ENCODE measurements around the gene UCN. TPM values are rescaled to one million over a fixed set of nuclear protein-coding genes. Genes with fewer than 3 reads are reported as not detected.

Gene UCN
- total RNA-seq, 1 experiment from 2014 or later = 7.9 TPM

DNA sequence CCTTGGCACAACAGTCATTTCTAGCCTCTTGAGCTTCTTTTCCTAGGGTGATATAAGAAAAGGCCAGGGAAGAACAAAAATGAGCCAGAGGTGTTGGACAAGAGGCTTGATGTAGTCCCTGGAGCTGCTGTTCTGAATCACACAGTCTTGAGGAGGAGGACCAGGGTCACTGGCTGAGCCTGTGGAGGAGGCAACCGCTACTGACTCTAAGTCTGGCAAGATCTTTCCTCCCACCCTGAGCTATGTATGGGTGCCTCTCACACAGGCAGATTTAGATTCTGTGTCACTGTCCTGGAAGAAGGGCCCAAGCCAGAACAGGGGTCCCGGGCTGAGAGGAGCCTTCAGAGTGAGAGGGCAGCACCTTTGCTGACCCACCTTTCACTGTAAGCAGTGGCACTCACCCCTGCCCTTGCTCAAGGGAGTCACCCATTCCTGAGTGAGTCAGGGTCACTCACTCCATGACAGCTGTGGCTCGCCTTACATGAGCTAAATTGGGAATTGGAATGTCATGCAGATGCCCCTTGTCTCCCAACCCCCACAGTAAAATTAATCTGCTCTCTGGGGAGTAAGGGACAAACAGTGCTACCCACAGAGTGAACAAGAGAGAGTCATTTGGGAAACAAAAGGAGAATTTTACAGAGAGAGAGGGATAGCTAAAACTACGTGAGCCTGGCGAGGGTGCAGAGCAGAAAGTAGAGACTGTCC is 26.2 kb downstream of the UCN start, which contains the start of gene TRIM54:
Gene TRIM54, plus strand, starts transcription at position 575 of the 705 bp plus-strand sequence. CDS start 303 bp downstream, outside the sequence.
- H3K9me3 Mint-ChIP-seq (ENCODE audit: unreplicated experiment) = no peaks in the 10 kb centered on the region
- no peak within 1 kb of the TSS for H3K27ac Mint-ChIP-seq (ENCODE audit: low read depth, unreplicated experiment)
- H3K27me3 Mint-ChIP-seq (ENCODE audit: insufficient read depth, unreplicated experiment) = peaks cover 16% of the 10 kb centered on the region
- DNase-seq (ENCODE audit: unreplicated experiment) = no peak
- peaks cover 12% of the 10 kb centered on the region for H3K4me1 Mint-ChIP-seq (ENCODE audit: insufficient read depth, unreplicated experiment)
- CTCF ChIA-PET = interaction anchor here (0.6 to 7.2 kb wide), 17 partner anchors 9 to 320 kb away, joined by 3 to 96 read pairs (median 3); partner anchors contain the start of gene SLC30A3
- BruUV-seq (replicated peaks) = no TSS peak
- H3K4me3 Mint-ChIP-seq (ENCODE audit: unreplicated experiment) = no peak within 1 kb of the TSS
- TF ChIP-seq, protein P1, sequence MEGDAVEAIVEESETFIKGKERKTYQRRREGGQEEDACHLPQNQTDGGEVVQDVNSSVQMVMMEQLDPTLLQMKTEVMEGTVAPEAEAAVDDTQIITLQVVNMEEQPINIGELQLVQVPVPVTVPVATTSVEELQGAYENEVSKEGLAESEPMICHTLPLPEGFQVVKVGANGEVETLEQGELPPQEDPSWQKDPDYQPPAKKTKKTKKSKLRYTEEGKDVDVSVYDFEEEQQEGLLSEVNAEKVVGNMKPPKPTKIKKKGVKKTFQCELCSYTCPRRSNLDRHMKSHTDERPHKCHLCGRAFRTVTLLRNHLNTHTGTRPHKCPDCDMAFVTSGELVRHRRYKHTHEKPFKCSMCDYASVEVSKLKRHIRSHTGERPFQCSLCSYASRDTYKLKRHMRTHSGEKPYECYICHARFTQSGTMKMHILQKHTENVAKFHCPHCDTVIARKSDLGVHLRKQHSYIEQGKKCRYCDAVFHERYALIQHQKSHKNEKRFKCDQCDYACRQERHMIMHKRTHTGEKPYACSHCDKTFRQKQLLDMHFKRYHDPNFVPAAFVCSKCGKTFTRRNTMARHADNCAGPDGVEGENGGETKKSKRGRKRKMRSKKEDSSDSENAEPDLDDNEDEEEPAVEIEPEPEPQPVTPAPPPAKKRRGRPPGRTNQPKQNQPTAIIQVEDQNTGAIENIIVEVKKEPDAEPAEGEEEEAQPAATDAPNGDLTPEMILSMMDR (IDR thresholded peaks at IDR 0.05; ENCODE audit: unreplicated experiment) = no peak
- intact Hi-C loops (cut with micrococcal nuclease) = loop anchor here (10.0 kb wide), 1 partner anchor 67 kb away; the partner anchor contains the start of genes ATRAID, CAD and SLC5A6
- H3K36me3 Mint-ChIP-seq (ENCODE audit: insufficient read depth, unreplicated experiment) = no peaks in the 10 kb centered on the region
- POLR2A ChIA-PET = interaction anchor here (0.6 to 4.1 kb wide), 5 partner anchors 11 to 230 kb away, joined by 3 to 22 read pairs (median 3); partner anchors contain the start of gene OST4

DNA sequence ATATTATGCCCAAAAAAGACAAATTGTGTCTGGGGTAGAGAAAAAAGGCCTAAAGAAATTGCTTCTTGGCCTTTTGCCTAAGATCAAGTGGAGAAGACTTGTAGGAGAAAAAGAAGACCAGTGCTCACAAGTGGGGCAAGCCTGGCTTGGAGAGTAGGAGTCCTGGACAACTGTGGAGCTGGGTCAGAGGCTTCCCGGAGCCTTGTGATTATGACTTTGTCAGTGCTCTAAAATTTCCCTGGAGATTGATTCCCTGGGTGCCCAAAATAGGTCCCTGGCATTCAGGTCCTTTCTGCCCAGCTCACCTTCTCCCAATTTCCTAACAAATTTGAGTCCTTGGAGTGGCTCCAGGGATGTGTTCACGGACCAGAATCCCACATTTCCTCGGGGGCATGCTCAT is 26.8 kb downstream of the UCN start:
- ChIA-PET POLR2A (interaction anchor here (0.9 to 4.1 kb wide), 2 partner anchors 12 to 65 kb away, joined by 3 to 22 read pairs; partner anchors contain the start of gene CAD), CTCF (interaction anchor here (0.6 to 7.2 kb wide), 15 partner anchors 9 to 320 kb away, joined by 3 to 96 read pairs (median 4); partner anchors contain the start of gene SLC30A3)
- H3K4me1 Mint-ChIP-seq (ENCODE audit: insufficient read depth, unreplicated experiment) = peaks cover 12% of the 10 kb centered on the region
- intact Hi-C loops (cut with micrococcal nuclease) = loop anchor here (10.0 kb wide), 1 partner anchor 67 kb away; the partner anchor contains the start of genes ATRAID, CAD and SLC5A6
- no peak overlapping the region for H3K27ac Mint-ChIP-seq (ENCODE audit: low read depth, unreplicated experiment)
- TF ChIP-seq, protein P1 (IDR thresholded peaks at IDR 0.05; ENCODE audit: unreplicated experiment) = no peak
- H3K36me3 Mint-ChIP-seq (ENCODE audit: insufficient read depth, unreplicated experiment) = no peaks in the 10 kb centered on the region
- no peak overlapping the region for H3K4me3 Mint-ChIP-seq (ENCODE audit: unreplicated experiment)
- no peaks in the 10 kb centered on the region for H3K9me3 Mint-ChIP-seq (ENCODE audit: unreplicated experiment)
- no TSS peak for BruUV-seq (replicated peaks)
- peaks cover 20% of the 10 kb centered on the region for H3K27me3 Mint-ChIP-seq (ENCODE audit: insufficient read depth, unreplicated experiment)
- DNase-seq (ENCODE audit: unreplicated experiment) = no peak

DNA sequence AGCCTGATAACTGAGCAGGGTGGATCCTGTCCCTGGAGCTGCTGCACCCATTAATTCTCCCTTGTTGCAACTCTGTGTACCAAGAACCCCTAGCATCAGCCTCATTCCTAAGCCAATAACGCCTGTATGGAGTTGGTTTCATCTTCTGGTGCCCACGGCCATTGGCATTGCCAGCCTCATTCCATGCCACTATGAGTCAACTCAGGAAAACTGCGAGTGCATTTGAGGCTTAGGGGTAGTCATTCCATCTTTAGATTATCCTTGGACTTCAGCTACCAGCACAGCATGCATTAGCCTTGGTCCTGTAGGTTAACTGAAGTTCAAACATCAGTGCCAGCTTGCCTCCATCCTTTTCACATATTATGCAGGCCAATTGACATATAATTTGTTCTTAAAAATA is 27.4 kb downstream of the UCN start:
- Mint-ChIP-seq H3K27me3 (ENCODE audit: insufficient read depth, unreplicated experiment) (peaks cover 20% of the 10 kb centered on the region), H3K36me3 (ENCODE audit: insufficient read depth, unreplicated experiment) (no peaks in the 10 kb centered on the region), H3K9me3 (ENCODE audit: unreplicated experiment) (no peaks in the 10 kb centered on the region), H3K27ac (ENCODE audit: low read depth, unreplicated experiment) (no peak overlapping the region), H3K4me1 (ENCODE audit: insufficient read depth, unreplicated experiment) (peaks cover 12% of the 10 kb centered on the region), H3K4me3 (ENCODE audit: unreplicated experiment) (no peak overlapping the region)
- CTCF ChIA-PET = interaction anchor here (0.6 to 7.2 kb wide), 19 partner anchors 9 to 319 kb away, joined by 3 to 96 read pairs (median 5); partner anchors contain the start of genes ABHD1, KHK and SLC30A3
- no peak for DNase-seq (ENCODE audit: unreplicated experiment)
- intact Hi-C loops (cut with micrococcal nuclease) = loop anchor here (1.0 to 10.0 kb wide), 4 partner anchors 22 to 320 kb away; partner anchors contain the start of genes ATRAID, CAD and SLC5A6
- TF ChIP-seq, protein P1 (IDR thresholded peaks at IDR 0.05; ENCODE audit: unreplicated experiment) = no peak
- BruUV-seq (replicated peaks) = no TSS peak
- POLR2A ChIA-PET = interaction anchor here (0.9 to 4.1 kb wide), 2 partner anchors 13 to 64 kb away, joined by 3 to 22 read pairs; partner anchors contain the start of gene CAD

DNA sequence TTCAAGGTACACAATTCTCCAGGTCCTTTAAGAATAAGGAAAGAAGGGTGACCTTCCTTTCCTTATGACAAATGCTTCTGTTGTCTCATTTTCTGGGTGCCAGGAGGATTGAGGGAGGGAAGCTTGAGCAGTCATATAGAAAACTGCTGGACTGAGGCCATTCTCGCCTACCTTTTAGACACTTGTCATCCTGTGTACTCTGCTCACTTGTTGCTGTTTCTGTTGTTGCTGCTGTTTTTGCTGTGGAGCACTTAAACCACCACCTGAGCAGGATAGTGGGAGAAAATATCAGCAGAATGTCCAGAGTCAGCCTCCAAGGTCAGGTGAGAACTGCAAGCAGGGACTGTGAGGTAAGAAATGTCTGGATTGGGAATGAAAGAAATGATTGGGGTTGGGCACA is 30.2 kb downstream of the UCN start:
- BruUV-seq (replicated peaks) = no TSS peak
- no peak overlapping the region for H3K27ac Mint-ChIP-seq (ENCODE audit: low read depth, unreplicated experiment)

More for the DNA sequence above, 30.2 kb downstream of the UCN start:
- POLR2A ChIA-PET = interaction anchor here (0.7 kb wide), 1 partner anchor 13 kb away, joined by 3 read pairs; no protein-coding TSS in a partner anchor
- no peak overlapping the region for H3K4me3 Mint-ChIP-seq (ENCODE audit: unreplicated experiment)
- H3K27me3 Mint-ChIP-seq (ENCODE audit: insufficient read depth, unreplicated experiment) = peaks cover 20% of the 10 kb centered on the region
- TF ChIP-seq, protein P1 (IDR thresholded peaks at IDR 0.05; ENCODE audit: unreplicated experiment) = no peak
- H3K9me3 Mint-ChIP-seq (ENCODE audit: unreplicated experiment) = no peaks in the 10 kb centered on the region
- peaks cover 12% of the 10 kb centered on the region for H3K36me3 Mint-ChIP-seq (ENCODE audit: insufficient read depth, unreplicated experiment)
- intact Hi-C loops (cut with micrococcal nuclease) = no loop called here
- DNase-seq (ENCODE audit: unreplicated experiment) = no peak
- peaks cover 14% of the 10 kb centered on the region for H3K4me1 Mint-ChIP-seq (ENCODE audit: insufficient read depth, unreplicated experiment)
- CTCF ChIA-PET = interaction anchor here (0.6 to 7.2 kb wide), 10 partner anchors 9 to 316 kb away, joined by 3 to 96 read pairs (median 10); partner anchors contain the start of gene SLC30A3
